GM18505 (cell line): ENCODE measurements around the gene MCC.

ENCODE experiments used
- ATAC-seq: cut with Tn5 transposase; IDR thresholded peaks from one replicate; pipeline ENCODE4 v1.9.1; 2021; ENCODE audit not compliant: unreplicated experiment
- POLR2A ChIP-seq: IDR thresholded peaks from 4 replicates; pipeline ENCODE4 v1.6.1; 2011; ENCODE audit warnings: borderline replicate concordance; ENCODE audit not compliant: insufficient read depth, insufficient read length; ENCODE audit errors: extremely low read depth

The MCC gene

GRCh38 chr5:113167985-113168384 is 320.3 kb downstream of the MCC start:
- ATAC-seq = no peak
- TF ChIP-seq POLR2A = no peak

- no peak for ATAC-seq
- TF ChIP-seq POLR2A = no peak
These were observed 321.3 kb downstream of the MCC start for GRCh38 chr5:113166852-113167366.

GRCh38 chr5:113166261-113166660 is 322.0 kb downstream of the MCC start:
- no peak for TF ChIP-seq POLR2A
- ATAC-seq = no peak

- no peak for ATAC-seq
- TF ChIP-seq POLR2A = no peak
These were observed 324.2 kb downstream of the MCC start for GRCh38 chr5:113164021-113164420.

- ATAC-seq = no peak
- TF ChIP-seq POLR2A = no peak
These were observed 324.9 kb downstream of the MCC start for GRCh38 chr5:113163328-113163727.

- no peak for TF ChIP-seq POLR2A
- ATAC-seq = no peak
These were observed 325.5 kb downstream of the MCC start for GRCh38 chr5:113162770-113163169.

- no peak for TF ChIP-seq POLR2A
- no peak for ATAC-seq
These were observed 326.0 kb downstream of the MCC start for GRCh38 chr5:113162208-113162607.

- ATAC-seq = no peak
- TF ChIP-seq POLR2A = no peak
These were observed 326.4 kb downstream of the MCC start for GRCh38 chr5:113161806-113162205.

- TF ChIP-seq POLR2A = no peak
- no peak for ATAC-seq
These were observed 330.4 kb downstream of the MCC start for GRCh38 chr5:113157886-113158285.

GRCh38 chr5:113156271-113156877 is 331.9 kb downstream of the MCC start:
- no peak for TF ChIP-seq POLR2A

GRCh38 chr5:113153512-113154097 is 334.6 kb downstream of the MCC start:
- no peak for ATAC-seq
- TF ChIP-seq POLR2A = no peak

More at GRCh38 chr5:113156271-113156877, 331.9 kb downstream of the MCC start:
- ATAC-seq = no peak

GRCh38 chr5:113152380-113152740 is 335.9 kb downstream of the MCC start:
- no peak for ATAC-seq

GRCh38 chr5:113151641-113152379 is 336.4 kb downstream of the MCC start:
- TF ChIP-seq POLR2A = no peak
- no peak for ATAC-seq

More at GRCh38 chr5:113152380-113152740, 335.9 kb downstream of the MCC start:
- no peak for TF ChIP-seq POLR2A

GRCh38 chr5:113150821-113151220 is 337.4 kb downstream of the MCC start:
- ATAC-seq = no peak
- TF ChIP-seq POLR2A = no peak
